SKM-1 treated with dmso at 0.1 percent for 144 hours (cell line): ENCODE data around the gene SLC7A4.

ENCODE experiments used
- DNase-seq: peaks from one replicate; lab custom pipeline; 2025; ENCODE audit not compliant: unreplicated experiment; lab: John Stamatoyannopoulos, UW

Gene SLC7A4

DNA sequence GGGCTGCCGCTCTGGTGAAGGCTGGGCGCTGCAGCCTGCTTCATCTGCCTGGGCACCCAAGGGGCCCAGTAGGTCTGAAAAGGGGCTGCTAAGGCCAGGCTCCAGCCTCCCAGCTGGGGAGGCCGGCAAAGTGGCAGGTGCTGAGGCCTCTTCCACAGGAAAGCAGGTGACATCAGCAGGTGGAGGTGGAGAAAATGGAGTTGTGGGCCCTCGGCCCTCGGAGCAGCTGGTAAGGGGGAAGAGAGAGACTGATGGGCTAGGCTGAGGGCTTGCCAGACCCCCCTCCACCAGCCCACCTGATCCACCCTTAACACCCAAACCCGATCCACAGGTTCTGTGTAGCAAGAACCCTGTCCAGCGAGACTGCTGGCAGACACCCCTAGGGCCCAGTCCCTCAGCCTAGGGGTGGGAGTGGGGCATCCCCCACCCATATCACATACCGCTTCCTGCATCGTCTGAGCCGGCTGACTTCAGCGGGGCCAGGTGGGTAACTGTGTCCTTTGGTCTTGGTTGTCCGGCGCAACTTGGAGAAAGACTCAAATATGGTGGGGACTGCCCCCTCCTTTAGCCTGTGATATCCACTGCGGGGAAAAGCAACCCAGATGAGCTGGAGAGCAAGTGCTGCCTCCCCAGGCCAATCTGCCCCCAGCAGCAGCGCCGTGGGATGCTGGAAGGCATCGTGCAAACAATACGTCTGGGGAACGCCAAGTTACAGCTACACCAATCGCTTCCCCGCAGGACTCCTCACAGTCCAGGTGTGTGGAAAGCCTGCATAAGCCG lies 32.0 kb downstream of the SLC7A4 start:
- no peak for DNase-seq

DNA sequence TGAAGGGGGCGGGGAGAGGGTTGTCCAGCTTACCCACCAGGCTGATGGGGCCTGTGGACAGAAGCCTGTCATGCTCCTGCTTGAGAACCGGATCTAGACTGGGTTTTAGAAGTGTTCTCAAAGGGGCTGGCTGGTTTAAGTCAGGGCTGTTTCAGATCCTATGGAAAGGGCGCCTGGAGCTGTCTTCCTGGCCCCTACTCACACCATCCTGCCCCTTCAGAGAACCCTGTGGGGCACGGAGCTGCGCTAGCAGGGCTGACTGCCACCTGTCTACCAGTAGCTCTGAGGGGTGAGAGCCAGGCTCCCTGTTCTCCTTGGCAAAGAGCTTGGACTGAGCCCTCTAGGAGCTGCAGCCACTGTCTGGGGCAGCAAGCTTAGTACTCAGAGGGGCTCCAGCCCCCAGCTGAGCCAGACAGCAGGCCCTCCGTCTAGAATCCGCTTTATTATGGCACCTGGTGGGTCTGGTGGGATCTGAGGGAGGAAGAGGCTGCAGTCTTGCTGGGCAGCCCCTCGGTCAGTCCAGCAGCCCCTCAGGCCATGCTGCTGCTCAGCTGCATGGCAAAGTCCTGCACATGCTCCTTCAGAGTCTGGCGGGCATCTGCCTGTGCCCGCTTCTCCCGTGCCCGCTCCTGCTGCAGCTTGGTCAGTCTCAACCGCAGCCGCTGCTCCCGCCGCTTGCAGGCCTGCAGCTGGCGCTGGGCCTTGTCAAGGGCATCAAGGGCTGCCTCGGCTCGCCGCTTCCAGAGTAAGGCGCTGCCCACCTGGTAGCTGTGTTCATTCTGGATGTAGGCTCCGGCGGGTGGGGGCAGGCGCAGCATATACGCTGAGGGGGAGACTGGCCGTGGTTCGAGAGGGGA lies 32.8 kb downstream of the SLC7A4 start:
- no peak for DNase-seq

DNA sequence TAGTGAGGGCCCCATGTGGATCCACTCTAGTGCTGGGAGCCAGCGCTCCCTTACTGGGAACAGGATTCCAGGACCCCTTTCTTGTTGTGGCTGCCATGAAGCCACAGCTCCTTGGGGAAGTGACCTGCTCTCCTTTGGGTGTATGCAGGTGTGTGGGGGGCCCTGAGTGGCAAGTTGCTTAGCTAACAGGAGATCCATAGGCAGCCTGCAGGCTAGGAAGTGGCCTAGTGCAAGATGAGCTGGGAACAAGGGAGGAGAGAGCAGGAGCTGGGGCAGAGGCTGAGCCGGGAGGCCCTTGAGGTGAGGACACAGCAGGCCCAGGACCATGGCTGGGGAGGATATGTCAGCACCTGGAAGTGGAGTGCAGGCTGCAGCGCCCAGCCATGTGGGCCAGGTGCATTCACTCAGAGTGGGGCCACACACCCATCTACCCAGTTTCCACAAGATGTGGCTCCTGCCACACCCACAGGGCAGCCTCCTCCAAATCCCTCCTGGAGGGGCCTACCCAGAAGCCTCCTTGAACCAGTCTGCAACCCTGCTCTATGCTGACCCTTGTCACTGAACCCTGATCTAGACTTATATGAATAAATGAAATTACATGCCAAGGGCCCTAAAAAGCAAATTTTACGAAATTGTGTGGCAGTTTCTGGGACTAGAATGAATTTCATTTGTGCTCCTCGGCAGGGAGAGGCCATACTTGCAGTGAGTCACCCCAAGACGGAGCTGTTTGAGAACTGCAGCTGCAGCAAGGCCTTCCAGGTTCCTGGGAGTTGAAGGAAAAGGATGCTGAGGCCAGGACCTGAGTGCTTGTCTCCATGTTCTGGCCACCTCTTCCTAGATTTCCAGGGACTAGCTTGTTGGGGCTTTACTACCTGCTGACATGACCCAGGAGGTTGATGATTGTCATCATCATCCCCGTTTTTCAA lies 33.7 kb downstream of the SLC7A4 start:
- no peak for DNase-seq

DNA sequence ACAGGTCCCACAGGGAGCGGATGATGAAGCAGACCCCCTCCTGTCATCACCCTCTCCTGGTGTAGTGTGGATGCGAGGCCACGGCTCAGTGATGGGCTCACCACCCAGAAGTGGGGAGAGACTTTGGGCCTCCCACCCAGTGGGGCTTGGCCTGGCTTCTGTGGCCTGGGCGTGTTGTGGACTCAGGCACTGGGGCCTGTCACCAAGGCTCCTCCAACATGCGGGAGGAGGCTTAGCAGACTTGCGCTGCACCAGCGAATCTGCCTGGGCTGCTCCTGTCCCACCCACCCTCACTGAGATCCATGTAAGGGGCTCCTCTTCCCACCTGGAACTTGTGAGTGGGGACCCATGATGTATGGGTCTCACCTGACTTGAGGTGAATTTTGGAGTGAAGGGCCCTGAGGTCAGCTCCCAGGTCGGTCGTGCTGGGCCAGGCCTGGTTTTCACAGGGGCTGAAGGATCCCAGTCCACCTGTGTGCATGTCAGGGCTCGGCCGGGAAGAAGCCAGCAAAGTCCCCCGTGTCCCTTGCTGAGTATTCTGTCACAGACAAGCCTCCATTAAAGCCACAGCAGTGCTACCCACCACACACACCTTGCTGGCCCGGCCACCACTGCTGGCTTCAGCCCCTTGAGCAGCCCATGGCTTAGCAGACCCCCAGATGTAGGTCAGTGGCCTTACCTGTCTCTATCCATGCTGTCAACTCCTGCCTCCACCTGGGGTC lies 34.7 kb downstream of the SLC7A4 start:
- no peak for DNase-seq

DNA sequence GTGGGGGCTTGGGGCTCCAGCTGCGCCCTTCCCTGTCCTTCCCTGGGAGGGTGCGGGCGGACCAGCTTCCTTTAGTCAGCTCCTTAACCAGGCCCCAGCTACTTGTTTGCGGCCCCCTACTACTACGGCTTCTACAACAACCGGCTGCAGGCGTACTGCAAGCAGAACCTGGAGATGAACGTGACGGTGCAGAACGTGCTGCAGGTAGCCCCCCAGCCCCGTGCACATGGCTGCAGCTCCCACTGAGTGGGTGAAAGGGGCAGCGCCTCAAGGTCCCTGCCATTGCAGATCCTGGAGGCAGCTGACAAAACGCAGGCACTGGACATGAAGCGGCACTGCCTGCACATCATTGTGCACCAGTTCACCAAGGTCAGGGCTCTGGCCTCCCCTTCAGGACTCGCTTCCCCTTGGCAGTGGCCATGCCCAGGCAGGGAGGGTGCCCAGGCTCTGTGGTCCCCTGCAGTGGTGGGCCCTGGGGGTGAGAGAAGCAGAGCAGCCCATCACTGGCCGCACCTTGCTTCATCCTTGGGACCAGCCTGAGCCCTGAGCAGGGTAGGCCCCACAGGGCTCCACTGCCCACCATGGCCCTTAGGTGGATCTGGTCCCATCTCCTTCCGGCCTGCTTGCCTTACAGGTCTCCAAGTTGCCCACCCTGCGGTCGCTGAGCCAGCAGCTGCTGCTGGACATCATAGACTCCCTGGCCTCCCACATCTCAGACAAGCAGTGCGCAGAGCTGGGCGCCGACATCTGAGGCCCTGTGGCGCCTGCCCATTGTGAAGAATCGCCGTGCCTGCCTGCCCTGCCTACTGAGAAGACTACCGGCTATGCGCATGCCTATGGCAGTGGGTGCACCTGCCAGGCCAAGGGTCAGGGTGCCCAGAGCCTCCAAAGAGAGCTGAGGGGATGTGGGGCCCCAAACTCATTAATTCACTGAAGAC lies 35.5 kb downstream of the SLC7A4 start:
- no peak for DNase-seq

DNA sequence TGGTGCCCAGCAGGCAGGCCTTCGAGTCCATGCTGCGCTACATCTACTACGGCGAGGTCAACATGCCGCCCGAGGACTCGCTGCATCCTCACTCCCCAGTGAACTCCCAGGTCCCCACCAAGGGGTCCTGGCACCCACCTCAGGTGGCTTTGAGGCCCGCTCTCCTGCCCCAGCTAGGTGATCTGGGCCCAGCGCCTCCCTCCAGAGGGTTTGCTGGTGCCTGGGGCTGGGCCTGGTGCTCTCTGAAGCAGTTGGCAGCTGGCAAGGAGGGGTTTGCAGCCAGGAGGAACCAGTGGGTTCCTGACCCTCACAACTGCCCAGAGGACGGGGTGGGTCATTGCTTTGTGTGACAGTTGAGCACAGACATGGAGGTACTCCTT lies 36.3 kb downstream of the SLC7A4 start:
- no peak for DNase-seq

DNA sequence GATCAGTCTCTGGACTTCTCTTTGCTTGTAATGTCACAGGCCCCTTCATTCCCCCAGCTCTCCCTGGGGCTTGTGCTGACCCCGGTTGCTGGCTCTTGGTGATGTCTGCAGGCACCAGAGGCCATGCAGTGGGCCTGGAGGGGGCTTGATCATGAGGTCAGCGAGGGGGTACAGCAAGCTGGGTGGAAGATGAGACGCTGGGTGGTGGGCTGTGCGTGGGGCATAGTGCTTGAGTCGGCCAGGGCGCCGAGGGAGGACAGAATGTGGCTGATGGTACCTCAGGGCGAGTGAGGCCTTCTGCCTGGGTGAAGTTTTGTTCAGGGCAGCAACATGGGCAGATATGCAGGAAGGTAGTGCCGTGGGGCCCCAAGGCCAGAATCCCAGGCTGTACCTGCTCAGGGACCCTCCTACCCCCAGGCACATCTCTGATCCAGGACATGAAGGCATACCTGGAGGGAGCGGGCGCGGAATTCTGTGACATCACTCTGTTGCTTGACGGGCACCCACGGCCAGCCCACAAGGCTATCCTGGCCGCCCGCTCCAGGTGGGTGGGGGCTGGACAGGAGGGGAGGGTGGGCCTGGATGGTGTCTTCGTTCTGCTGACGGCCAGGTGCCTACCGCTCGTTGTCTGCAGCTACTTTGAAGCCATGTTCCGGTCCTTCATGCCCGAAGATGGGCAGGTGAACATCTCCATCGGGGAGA lies 36.9 kb downstream of the SLC7A4 start:
- DNase-seq = no peak

DNA sequence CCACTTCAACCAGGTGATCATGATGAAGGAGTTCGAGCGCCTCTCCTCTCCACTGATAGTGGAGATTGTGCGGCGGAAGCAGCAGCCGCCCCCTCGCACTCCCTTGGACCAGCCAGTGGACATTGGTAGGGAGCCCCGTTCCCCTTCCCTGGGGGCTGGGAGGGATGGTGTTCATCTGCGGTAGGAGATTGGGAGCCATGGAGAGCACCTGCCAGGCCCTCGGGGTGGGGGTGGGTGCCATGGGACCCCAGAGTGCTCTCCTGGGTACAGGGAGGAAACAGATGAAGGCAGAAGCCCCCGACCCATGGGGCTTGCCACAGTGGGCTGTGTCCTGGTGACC lies 37.5 kb downstream of the SLC7A4 start:
- DNase-seq = no peak

DNA sequence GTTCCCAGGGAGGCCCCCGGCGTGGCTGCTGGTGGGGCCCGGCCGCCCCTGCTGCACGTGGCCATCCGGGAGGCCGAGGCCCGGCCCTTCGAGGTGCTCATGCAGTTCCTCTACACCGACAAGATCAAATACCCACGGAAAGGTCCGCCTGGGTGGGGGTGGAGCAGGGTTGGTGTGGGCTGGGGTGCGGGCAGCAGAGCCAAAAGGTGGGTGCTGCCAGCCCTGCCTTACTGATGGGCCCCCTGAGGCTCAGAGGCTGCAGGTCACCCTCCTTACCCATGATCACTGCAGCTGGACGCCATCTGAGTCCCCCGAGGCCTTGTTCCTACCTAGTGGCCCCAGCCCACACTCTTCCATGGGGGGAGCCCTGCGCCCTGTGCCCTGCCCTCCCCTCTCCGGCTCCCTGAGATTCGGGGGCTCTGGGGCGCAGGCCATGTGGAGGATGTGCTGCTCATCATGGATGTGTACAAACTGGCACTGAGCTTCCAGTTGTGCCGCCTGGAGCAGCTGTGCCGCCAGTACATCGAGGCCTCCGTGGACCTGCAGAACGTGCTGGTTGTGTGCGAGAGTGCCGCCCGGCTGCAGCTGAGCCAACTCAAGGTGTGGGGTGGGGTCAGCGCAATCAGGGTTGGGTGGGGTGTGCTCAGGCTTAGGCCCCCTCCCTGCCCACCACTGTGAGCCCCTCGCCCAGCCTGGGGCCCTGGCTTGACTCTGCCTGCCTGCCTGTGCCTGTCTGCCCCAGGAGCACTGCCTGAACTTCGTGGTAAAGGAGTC lies 38.0 kb downstream of the SLC7A4 start:
- DNase-seq = no peak

DNA sequence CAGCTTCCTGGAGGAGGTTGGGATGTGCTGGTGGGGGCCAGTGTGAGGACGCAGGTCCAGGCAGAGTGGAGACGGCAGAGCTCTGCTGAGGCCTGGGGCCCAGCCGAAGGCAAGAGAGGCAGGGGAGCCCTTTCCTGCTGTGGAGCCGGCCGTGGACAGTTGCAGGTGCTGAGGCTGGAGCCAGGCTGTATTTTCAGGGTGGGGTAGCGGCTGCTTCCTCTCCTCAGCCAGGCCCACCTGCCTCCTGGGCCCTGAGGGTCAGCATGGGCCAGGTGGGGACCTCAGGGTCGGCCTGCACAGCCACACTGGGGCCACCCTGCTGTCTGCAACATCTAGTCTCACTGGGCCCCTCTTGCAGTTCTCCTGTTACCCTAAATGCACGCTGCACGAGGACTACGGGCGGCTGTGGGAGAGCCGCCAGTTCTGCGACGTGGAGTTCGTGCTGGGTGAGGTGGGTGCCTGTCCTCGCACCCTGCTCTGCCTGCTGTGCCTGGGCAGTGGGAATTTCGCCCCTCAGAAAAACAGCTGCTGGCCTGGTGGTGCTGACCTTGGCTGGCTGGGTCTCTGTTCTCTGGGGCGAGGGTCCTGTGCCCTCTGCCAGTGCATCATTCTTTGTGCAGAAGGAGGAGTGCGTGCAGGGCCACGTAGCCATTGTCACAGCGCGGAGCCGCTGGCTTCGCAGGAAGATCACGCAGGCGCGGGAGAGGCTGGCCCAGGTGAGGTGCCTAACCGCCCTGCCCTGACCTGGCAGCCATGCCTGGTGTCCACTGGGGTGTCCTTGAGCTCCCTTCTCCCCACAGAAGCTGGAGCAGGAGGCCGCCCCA lies 38.8 kb downstream of the SLC7A4 start:
- DNase-seq = no peak

DNA sequence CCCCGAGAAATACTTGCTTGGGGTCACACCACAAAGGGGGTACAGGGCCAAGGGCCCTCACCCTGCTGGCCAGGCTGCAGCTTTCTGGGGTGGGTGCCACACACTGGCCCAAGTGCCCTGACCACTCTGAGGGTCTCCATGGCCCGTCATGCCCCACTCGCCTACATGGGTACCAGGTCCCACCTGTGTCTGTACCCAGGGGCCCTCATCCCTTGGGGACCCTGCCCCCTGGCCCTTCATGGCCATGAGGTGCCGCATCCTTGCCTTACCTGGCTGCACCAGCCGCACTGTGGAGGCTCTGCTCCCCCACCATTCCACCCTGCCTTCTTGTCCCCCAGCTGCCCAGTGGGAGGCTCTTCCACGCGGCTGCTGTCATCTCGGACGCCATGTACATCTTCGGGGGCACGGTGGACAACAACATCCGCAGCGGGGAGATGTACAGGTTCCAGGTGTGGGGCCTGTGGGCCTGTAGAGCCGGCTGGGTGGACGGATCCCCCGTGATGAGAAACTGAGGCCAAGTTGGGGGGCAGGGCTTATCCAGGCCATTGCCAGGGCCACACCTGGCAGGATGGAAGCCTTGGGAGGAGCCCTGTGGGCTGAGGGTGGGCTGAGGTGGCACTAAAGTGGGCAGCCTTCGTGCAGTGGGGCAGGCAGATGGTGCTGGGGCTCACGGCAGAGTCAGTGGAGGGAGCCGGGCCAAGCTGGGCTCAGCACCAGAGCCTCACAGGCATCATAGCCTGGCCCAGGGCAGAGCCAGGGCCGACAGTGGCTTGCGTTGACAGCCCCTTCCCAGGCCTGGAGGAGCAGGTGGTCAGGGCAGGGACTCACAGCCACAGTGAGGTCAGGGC lies 39.7 kb downstream of the SLC7A4 start:
- DNase-seq = no peak

DNA sequence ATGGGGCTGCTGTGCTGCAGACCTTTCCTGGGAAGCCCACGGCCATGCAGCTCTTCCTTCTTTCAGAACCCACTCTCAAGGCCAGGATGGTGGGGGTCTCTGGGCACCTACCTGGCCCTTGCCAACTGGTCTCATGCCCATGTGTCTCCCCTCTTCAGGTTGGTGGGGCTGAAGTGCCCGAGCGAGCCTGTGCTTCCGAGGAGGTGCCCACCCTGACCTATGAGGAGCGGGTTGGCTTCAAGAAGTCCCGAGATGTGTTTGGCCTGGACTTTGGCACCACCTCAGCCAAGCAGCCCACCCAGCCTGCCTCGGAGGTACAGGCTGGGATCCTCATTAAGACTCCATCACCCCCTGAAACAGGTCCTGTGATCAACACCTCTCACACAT lies 40.3 kb downstream of the SLC7A4 start:
- no peak for DNase-seq

DNA sequence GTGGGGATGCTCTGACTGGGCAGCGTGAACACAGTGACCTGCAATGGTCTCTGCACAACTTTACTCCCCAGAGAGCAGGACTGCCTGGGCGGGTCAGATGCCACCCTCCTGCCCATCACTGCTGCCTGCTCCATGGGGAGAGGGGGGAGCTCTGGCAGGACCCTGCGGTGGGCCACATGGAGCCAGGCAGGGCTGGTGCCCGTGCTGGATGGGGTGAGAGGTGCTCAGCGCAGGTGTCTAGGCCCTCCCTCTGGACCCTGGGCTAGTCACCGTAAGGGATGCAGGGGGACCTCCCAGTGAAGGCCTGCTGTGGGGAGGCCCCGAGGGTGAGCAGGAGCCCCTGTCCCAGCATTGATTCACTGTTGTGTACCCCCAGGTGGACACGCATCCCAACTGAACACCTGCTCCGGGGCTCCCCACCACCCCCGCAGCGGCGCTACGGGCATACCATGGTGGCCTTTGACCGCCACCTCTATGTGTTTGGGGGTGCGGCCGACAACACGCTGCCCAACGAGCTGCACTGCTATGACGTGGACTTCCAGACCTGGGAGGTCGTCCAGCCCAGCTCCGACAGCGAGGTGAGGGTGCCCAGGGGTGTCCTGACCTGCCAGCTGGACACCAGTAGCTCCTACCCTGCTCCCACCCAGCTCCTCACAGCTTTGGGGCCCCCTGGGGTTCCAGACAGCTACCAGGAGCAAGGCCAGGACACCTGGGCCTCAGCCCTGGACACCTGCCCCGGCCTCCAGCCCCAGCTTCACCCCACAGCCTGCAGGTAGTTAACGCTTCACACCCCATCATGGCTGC lies 40.9 kb downstream of the SLC7A4 start:
- DNase-seq = no peak

DNA sequence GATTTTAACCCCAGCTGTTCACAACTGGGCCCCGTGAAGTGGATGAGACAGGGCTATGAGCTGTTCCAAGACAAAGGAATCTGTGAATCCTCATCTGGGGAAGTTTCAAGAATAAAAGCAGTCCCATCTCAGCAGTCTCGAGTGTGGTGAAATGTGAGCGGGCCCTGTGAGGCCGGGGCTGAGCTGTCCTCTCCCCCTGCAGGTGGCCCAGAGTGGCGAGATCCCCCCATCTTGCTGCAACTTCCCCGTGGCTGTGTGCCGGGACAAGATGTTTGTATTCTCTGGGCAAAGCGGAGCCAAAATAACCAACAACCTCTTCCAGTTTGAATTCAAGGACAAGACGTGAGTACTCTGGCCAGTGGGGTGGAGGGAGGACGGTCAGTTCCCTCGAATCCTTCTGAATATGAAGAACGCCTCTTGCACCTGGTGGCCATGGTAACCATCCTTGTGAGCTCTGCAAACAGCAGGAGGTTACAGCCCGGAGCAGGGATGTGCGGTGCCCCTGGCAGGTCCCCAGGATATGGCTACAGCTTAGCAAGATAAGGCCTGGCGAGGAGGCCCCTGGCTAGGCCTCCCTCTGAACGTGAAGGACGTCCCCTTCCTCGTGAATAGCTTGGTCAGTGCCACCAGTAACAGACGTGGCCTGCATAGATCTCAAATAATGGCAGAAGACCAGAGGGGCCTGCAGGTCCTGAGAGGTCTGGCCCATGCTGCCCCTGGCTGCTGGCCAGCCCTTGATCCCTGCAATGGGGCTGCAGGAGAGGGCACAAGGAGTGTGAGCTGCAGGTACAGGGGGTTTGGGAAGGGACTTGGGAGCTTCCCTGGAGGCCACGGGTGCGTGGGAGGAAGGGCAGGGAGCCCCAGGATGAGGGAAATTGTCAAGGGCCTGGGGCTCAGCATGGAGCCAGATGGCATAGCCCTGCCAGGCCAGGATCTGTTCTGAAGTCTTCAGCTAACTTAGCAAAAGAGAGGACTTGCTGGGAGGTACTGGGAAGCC lies 41.9 kb downstream of the SLC7A4 start:
- DNase-seq = no peak
